Sciatic nerve (tissue), 2 donors: ENCODE measurements around the gene MAGT1. TPM values are rescaled to one million over a fixed set of nuclear protein-coding genes. Genes with fewer than 3 reads are reported as not detected.
"Not testable (repeated sequence)": the region's sequence is repeated elsewhere in the genome, so short reads cannot be mapped to it uniquely, and the experiment has no call there.

Source experiments
- ATAC-seq: fragments of 200-7000 bp; cut with Tn5 transposase; one replicate; pipeline ENCODE4 v1.9.1; 2020; ENCODE audit warnings: mild to moderate bottlenecking, moderate library complexity
- DNase-seq: peaks from one replicate; pipeline ENCODE4 v3.0.0-alpha.2; 2020; ENCODE audit warnings: low spot score
- intact Hi-C: fragments of 100-400 bp; cut with DNase I; formaldehyde crosslinking; loops from one replicate; pipeline ENCODE4 v1.14.2; 2022
- total RNA-seq: library from RNA; stranded (reverse); fragmentation: NEBNext Ultra II Directional; extraction: Animal tissue kit (Norgen Biotek cat#: 25700); gene quantifications from one replicate; pipeline ENCODE4 v1.2.1, GENCODE V29; 2021
- donor health status: DM: no; HTN: no; CAD: no.
- donor health status: DM: no; HTN: no; CAD: no.

The MAGT1 gene
- total RNA-seq, 1 donor from 2014 or later = 59.5 TPM

- DNase-seq (no peak), ATAC-seq (no peak)
- intact Hi-C loops = no loop called here
These were observed 2.3 kb downstream of the MAGT1 start for GRCh38 chrX:77892887-77893286.

GRCh38 chrX:77881418-77881817 is 13.8 kb downstream of the MAGT1 start:
- DNase-seq, intact Hi-C loops, ATAC-seq: not testable (repeated sequence)

GRCh38 chrX:77875372-77875771 is 19.9 kb downstream of the MAGT1 start:
- ATAC-seq (no peak), DNase-seq (no peak)
- intact Hi-C loops = no loop called here

GRCh38 chrX:77831544-77831943 is 63.7 kb downstream of the MAGT1 start:
- DNase-seq, intact Hi-C loops, ATAC-seq: not testable (repeated sequence)

- DNase-seq, intact Hi-C loops, ATAC-seq: not testable (repeated sequence)
These were observed 73.2 kb downstream of the MAGT1 start for GRCh38 chrX:77821989-77822388.

- DNase-seq (no peak), ATAC-seq (no peak)
- intact Hi-C loops = no loop called here
These were observed 75.0 kb downstream of the MAGT1 start for GRCh38 chrX:77820091-77820727.

- intact Hi-C loops = no loop called here
- ATAC-seq (no peak), DNase-seq (no peak)
These were observed 81.0 kb downstream of the MAGT1 start for GRCh38 chrX:77814210-77814609.

- no peak for ATAC-seq
- intact Hi-C loops = no loop called here
- DNase-seq = no peak
These were observed 93.0 kb downstream of the MAGT1 start for GRCh38 chrX:77802201-77802600.

GRCh38 chrX:77795124-77795523 is 100.1 kb downstream of the MAGT1 start:
- no peak for DNase-seq
- intact Hi-C loops = no loop called here
- ATAC-seq = no peak

- ATAC-seq = no peak
- intact Hi-C loops = no loop called here
- no peak for DNase-seq
These were observed 101.3 kb downstream of the MAGT1 start for GRCh38 chrX:77793946-77794345.

GRCh38 chrX:77788050-77788449 is 107.2 kb downstream of the MAGT1 start:
- intact Hi-C loops = no loop called here
- no peak for DNase-seq
- no peak for ATAC-seq

- intact Hi-C loops = no loop called here
- DNase-seq = no peak
- no peak for ATAC-seq
These were observed 108.9 kb downstream of the MAGT1 start for GRCh38 chrX:77786365-77786680.

GRCh38 chrX:77785486-77786364 is 109.5 kb downstream of the MAGT1 start, which contains the start of gene ATRX:
ATRX (minus strand) TSS chrX:77786216; CDS start chrX:77786001, 215 bp downstream.
- peak; percentile 98 for ATAC-seq
- intact Hi-C loops = no loop called here
- peak; percentile 76 for DNase-seq

- intact Hi-C loops = loop anchor here (5.0 kb wide), 1 partner anchor 367 kb away; no protein-coding TSS in a partner anchor
- DNase-seq = no peak
- ATAC-seq = no peak
These were observed 115.5 kb downstream of the MAGT1 start for GRCh38 chrX:77779695-77780094.

GRCh38 chrX:77776659-77777058 is 118.6 kb downstream of the MAGT1 start:
- no peak for ATAC-seq
- intact Hi-C loops = loop anchor here (5.0 kb wide), 1 partner anchor 364 kb away; no protein-coding TSS in a partner anchor

More at GRCh38 chrX:77776659-77777058, 118.6 kb downstream of the MAGT1 start:
- no peak for DNase-seq

Other genes starting within 250 kb of the MAGT1 start
- gene ATRX, start 109.2 kb downstream of the MAGT1 start, total RNA-seq = 141 TPM
- gene COX7B, start 4.0 kb upstream of the MAGT1 start, total RNA-seq = 107 TPM
- gene ATP7A, start 15.3 kb upstream of the MAGT1 start, total RNA-seq = 15.2 TPM
- gene PGAM4, start 74.2 kb upstream of the MAGT1 start, total RNA-seq = not detected
- 194 TPM for gene PGK1, start 208.8 kb upstream of the MAGT1 start, total RNA-seq
- 20.3 TPM for gene TAF9B, start 244.2 kb upstream of the MAGT1 start, total RNA-seq